Pulmonary artery endothelial cell (primary cell): ENCODE results near the gene CHSY1. TPM values are rescaled to one million over a fixed set of nuclear protein-coding genes. Genes with fewer than 3 reads are reported as not detected.
"Not testable (repeated sequence)": the region's sequence is repeated elsewhere in the genome, so short reads cannot be mapped to it uniquely, and the experiment has no call there.

Experiments used
- DNase-seq: peaks from one replicate; pipeline ENCODE4 v3.0.0-alpha.2; 2011; ENCODE audit warnings: low read depth, low spot score
- total RNA-seq: library from RNA; depleted of rRNA; stranded (reverse); fragments of >200 nt; gene quantifications from 2 replicates; pipeline ENCODE4 v1.2.3, GENCODE V29; 2014

Gene CHSY1
- total RNA-seq, 1 donor from 2014 or later = 50.5 TPM

- DNase-seq = no peak
Measured at GRCh38 chr15:101244889-101245668, 6.8 kb downstream of the CHSY1 start.

- no peak for DNase-seq
Measured at GRCh38 chr15:101244036-101244781, 7.6 kb downstream of the CHSY1 start.

GRCh38 chr15:101243420-101243819 is 8.4 kb downstream of the CHSY1 start:
- DNase-seq = no peak

- DNase-seq = no peak
Measured at GRCh38 chr15:101242999-101243336, 8.9 kb downstream of the CHSY1 start.

- no peak for DNase-seq
Measured at GRCh38 chr15:101242160-101242998, 9.5 kb downstream of the CHSY1 start.

GRCh38 chr15:101240358-101240757 is 11.5 kb downstream of the CHSY1 start:
- DNase-seq = no peak

- DNase-seq = no peak
Measured at GRCh38 chr15:101239724-101240136, 12.1 kb downstream of the CHSY1 start.

- no peak for DNase-seq
Measured at GRCh38 chr15:101237251-101237650, 14.6 kb downstream of the CHSY1 start.

GRCh38 chr15:101233651-101234280 is 18.1 kb downstream of the CHSY1 start:
- DNase-seq = no peak

GRCh38 chr15:101232677-101233076 is 19.2 kb downstream of the CHSY1 start:
- DNase-seq = no peak

- DNase-seq = no peak
Measured at GRCh38 chr15:101228313-101228712, 23.5 kb downstream of the CHSY1 start.

- no peak for DNase-seq
Measured at GRCh38 chr15:101225658-101226057, 26.2 kb downstream of the CHSY1 start.

GRCh38 chr15:101221902-101222301 is 29.9 kb downstream of the CHSY1 start:
- DNase-seq = no peak

- DNase-seq = no peak
Measured at GRCh38 chr15:101220060-101220459, 31.8 kb downstream of the CHSY1 start.

- no peak for DNase-seq
Measured at GRCh38 chr15:101219441-101219840, 32.4 kb downstream of the CHSY1 start.

GRCh38 chr15:101217446-101217845 is 34.4 kb downstream of the CHSY1 start:
- no peak for DNase-seq

- no peak for DNase-seq
Measured at GRCh38 chr15:101216100-101216499, 35.7 kb downstream of the CHSY1 start.

GRCh38 chr15:101215681-101216080 is 36.2 kb downstream of the CHSY1 start:
- DNase-seq = no peak

GRCh38 chr15:101214435-101215097 is 37.3 kb downstream of the CHSY1 start:
- not testable (repeated sequence) for DNase-seq

GRCh38 chr15:101213570-101213969 is 38.3 kb downstream of the CHSY1 start:
- no peak for DNase-seq

GRCh38 chr15:101213147-101213546 is 38.7 kb downstream of the CHSY1 start:
- no peak for DNase-seq
